Suprapubic skin (tissue), 4 donors: ENCODE measurements around the gene BCL2L15. TPM values are rescaled to one million over a fixed set of nuclear protein-coding genes. Genes with fewer than 3 reads are reported as not detected.

Experiments used
- DNase-seq, 2 donors: peaks; one replicate each; pipeline ENCODE4 v3.0.0-alpha.2; 2019; ENCODE audit warnings: low spot score in 2 of 2
- H3K27ac ChIP-seq: fragments of 200-600 bp; sonication (generic); one replicate; pipeline ENCODE4 v1.5.1; 2019
- H3K27me3 ChIP-seq: fragments of 200-600 bp; sonication (generic); one replicate; pipeline ENCODE4 v1.5.1; 2019
- H3K36me3 ChIP-seq: fragments of 200-600 bp; sonication (generic); one replicate; pipeline ENCODE4 v1.5.1; 2019
- H3K4me1 ChIP-seq: fragments of 200-600 bp; sonication (generic); one replicate; pipeline ENCODE4 v1.5.1; 2019
- H3K4me3 ChIP-seq: fragments of 200-600 bp; sonication (generic); one replicate; pipeline ENCODE4 v1.5.1; 2019; ENCODE audit warnings: mild to moderate bottlenecking
- H3K9me3 ChIP-seq: fragments of 200-600 bp; sonication (generic); one replicate; pipeline ENCODE4 v1.5.1; 2019
- CTCF ChIP-seq, 2 donors: fragments of 200-600 bp in 1 of 2; fragments of 450-650 bp in 1 of 2; sonication (generic) in 1 of 2; IDR thresholded peaks; one replicate each; pipeline ENCODE4 v1.5.1; 2016 to 2019; ENCODE audit warnings: antibody characterized with exemption in 2 of 2, mild to moderate bottlenecking in 1 of 2, moderate library complexity in 1 of 2
- EP300 ChIP-seq: sonication (generic); formaldehyde crosslinking; IDR thresholded peaks from one replicate; pipeline ENCODE4 v1.6.1; 2017; ENCODE audit warnings: antibody characterized with exemption
- POLR2A ChIP-seq, 2 donors: fragments of 450-650 bp; IDR thresholded peaks; one replicate each; pipeline ENCODE4 v1.6.1; 2017; ENCODE audit warnings: antibody characterized with exemption in 2 of 2, mild to moderate bottlenecking in 2 of 2, moderate library complexity in 2 of 2
- POLR2AphosphoS5 ChIP-seq, 3 donors: sonication (generic); formaldehyde crosslinking; IDR thresholded peaks; one replicate each; pipeline ENCODE4 v1.6.1; 2017; ENCODE audit warnings: antibody characterized with exemption in 3 of 3
- WGBS: methylation state at CpG from one replicate; pipeline ENCODE4 v1.1.5; 2018; 5-methylcytosine and 5-hydroxymethylcytosine counted together
- total RNA-seq, 4 donors: library from RNA; depleted of rRNA; stranded (reverse); fragments of >200 nt; gene quantifications; one replicate each; pipeline ENCODE4 v1.1.0, GENCODE V29; 2016

Gene BCL2L15
- total RNA-seq, 4 donors from 2014 or later = 0.13 to 1.4 (median 0.45) TPM

GRCh38 chr1:113899111-113899510, 11.7 kb upstream of the BCL2L15 start:
- H3K4me3 ChIP-seq = no peak overlapping the region
- H3K27ac ChIP-seq = no peak overlapping the region
- no peak for TF ChIP-seq POLR2A (IDR thresholded peaks at IDR 0.05)
- no peak for TF ChIP-seq EP300
- no peak for TF ChIP-seq POLR2AphosphoS5 (IDR thresholded peaks at IDR 0.05)
- no peak for TF ChIP-seq CTCF (IDR thresholded peaks at IDR 0.05)
- no peak for DNase-seq
- H3K27me3 ChIP-seq = no peaks in the 10 kb centered on the region
- H3K9me3 ChIP-seq = no peaks in the 10 kb centered on the region
- peaks cover 71% of the 10 kb centered on the region for H3K36me3 ChIP-seq
- H3K4me1 ChIP-seq = peaks cover 13% of the 10 kb centered on the region

DNA sequence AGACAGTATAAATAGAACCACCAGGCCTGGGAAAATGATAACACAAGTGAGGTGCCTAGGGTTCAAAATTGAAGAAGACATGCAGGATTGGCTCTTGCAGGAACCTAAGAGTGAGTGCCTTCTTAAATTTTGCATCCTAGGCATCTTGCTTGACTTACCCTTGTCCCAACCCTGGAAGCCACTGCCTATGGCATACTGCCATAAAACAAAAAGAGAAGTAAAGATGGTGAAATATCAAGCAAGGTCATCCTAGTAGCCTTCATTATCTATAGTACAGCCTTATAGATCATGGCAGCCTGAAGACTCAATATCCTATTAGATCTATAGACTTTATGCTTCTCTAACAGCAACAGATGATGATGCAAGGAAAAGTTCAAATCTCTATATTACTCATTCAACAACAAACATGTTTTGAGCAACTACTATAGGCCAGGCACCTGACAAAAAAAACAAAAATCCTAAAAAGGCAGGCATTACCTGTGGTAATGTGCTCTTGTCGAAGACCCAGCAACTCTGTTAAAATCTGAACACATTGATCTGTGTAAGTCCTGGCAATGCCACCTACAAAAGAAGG, 10.9 kb upstream of the BCL2L15 start:
- no peak for DNase-seq
- Histone ChIP-seq H3K9me3 (no peaks in the 10 kb centered on the region), H3K4me1 (peaks cover 5% of the 10 kb centered on the region), H3K36me3 (peaks cover 78% of the 10 kb centered on the region), H3K4me3 (no peak overlapping the region), H3K27ac (no peak overlapping the region), H3K27me3 (no peaks in the 10 kb centered on the region)
- TF ChIP-seq CTCF (IDR thresholded peaks at IDR 0.05) (no peak), EP300 (no peak)
- WGBS = 90% methylated on average over 1 of the region's 1 CpG

- no peak for TF ChIP-seq CTCF (IDR thresholded peaks at IDR 0.05)
- no peak for TF ChIP-seq POLR2AphosphoS5 (IDR thresholded peaks at IDR 0.05)
- TF ChIP-seq EP300 = no peak
- no peak for TF ChIP-seq POLR2A (IDR thresholded peaks at IDR 0.05)
- Histone ChIP-seq H3K27ac (no peak overlapping the region), H3K4me1 (no peaks in the 10 kb centered on the region), H3K4me3 (no peak overlapping the region), H3K27me3 (no peaks in the 10 kb centered on the region), H3K9me3 (no peaks in the 10 kb centered on the region), H3K36me3 (peaks cover 64% of the 10 kb centered on the region)
- no peak for DNase-seq
- 89% methylated on average over 8 of the region's 8 CpGs for WGBS
Observed at GRCh38 chr1:113895961-113896360, 8.6 kb upstream of the BCL2L15 start.

GRCh38 chr1:113895098-113895497, 7.7 kb upstream of the BCL2L15 start:
- no peak for DNase-seq
- peaks cover 55% of the 10 kb centered on the region for H3K36me3 ChIP-seq
- H3K9me3 ChIP-seq = no peaks in the 10 kb centered on the region
- H3K27me3 ChIP-seq = no peaks in the 10 kb centered on the region
- no peaks in the 10 kb centered on the region for H3K4me1 ChIP-seq
- H3K4me3 ChIP-seq = no peak overlapping the region
- TF ChIP-seq EP300 = no peak
- no peak for TF ChIP-seq POLR2AphosphoS5 (IDR thresholded peaks at IDR 0.05)
- no peak for TF ChIP-seq POLR2A (IDR thresholded peaks at IDR 0.05)
- TF ChIP-seq CTCF (IDR thresholded peaks at IDR 0.05) = no peak
- H3K27ac ChIP-seq = no peak overlapping the region
- 92% methylated on average over 6 of the region's 6 CpGs for WGBS

DNA sequence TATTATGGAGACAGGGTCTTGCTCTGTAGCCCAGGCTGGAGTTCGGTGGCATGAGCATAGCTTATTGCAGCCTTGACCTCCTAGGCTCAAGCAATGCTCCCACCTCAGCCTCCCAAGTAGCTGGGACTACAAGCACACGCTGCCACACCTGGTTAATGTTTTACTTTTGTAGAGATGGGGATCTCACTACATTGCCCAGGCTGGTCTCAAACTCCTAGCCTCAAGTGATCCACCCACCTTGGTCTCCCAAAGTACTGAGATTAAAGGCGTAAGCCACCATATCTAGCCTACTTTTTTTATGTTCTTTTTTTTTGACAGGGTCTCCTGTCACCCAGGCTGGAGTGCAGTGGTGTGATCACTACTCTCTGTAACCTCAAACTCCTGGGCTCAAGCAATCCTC, 5.9 kb upstream of the BCL2L15 start:
- H3K9me3 ChIP-seq = no peaks in the 10 kb centered on the region
- H3K4me1 ChIP-seq = no peaks in the 10 kb centered on the region
- peaks cover 46% of the 10 kb centered on the region for H3K36me3 ChIP-seq
- H3K4me3 ChIP-seq = no peak overlapping the region
- DNase-seq = no peak
- no peaks in the 10 kb centered on the region for H3K27me3 ChIP-seq
- TF ChIP-seq EP300 (no peak), POLR2A (IDR thresholded peaks at IDR 0.05) (no peak), CTCF (IDR thresholded peaks at IDR 0.05) (no peak), POLR2AphosphoS5 (IDR thresholded peaks at IDR 0.05) (no peak)
- WGBS = 93% methylated on average over 3 of the region's 3 CpGs
- no peak overlapping the region for H3K27ac ChIP-seq
